Measurements from ENCODE around the gene FOXJ3. TPM values are rescaled to one million over a fixed set of nuclear protein-coding genes. Genes with fewer than 3 reads are reported as not detected.

Gene FOXJ3
- total and polyA plus RNA-seq, 9 donors, result 18.7 to 59.0 (median 49.4) TPM

DNA sequence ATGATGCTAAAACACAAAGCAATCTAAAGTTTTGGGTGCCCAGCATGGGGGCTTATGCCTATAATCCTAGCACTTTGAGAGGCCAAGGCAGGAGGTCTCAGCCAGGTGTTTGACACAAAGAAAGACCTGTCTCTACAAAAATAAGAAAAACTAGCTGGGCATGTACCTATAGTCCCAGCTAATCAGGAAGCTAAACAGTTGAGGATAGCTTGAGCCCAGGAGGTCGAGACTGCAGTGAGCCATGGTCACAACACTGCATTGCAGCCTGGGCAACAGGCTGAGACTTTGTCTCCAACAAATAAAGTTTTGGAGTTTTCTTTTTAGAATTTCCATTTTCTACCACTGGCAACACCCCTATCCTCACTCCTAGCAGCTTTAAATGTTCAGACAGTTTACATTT, 115.4 kb downstream of the FOXJ3 start:
- Histone ChIP-seq H3K4me3 (no peak overlapping the region), H3K9me3 (no peaks in the 10 kb centered on the region), H3K4me1 (ENCODE audit: insufficient read depth) (peaks cover 1% of the 10 kb centered on the region), H3K36me3 (no peaks in the 10 kb centered on the region), H3K27ac (no peak overlapping the region), H3K27me3 (no peaks in the 10 kb centered on the region)
- DNase-seq, result no peak
- intact Hi-C loops (cut with DNase I), result no loop called here
- TF ChIP-seq POLR2A (IDR thresholded peaks at IDR 0.05) (no peak), EP300 (IDR thresholded peaks at IDR 0.05) (no peak)
- TF ChIP-seq, protein P1, sequence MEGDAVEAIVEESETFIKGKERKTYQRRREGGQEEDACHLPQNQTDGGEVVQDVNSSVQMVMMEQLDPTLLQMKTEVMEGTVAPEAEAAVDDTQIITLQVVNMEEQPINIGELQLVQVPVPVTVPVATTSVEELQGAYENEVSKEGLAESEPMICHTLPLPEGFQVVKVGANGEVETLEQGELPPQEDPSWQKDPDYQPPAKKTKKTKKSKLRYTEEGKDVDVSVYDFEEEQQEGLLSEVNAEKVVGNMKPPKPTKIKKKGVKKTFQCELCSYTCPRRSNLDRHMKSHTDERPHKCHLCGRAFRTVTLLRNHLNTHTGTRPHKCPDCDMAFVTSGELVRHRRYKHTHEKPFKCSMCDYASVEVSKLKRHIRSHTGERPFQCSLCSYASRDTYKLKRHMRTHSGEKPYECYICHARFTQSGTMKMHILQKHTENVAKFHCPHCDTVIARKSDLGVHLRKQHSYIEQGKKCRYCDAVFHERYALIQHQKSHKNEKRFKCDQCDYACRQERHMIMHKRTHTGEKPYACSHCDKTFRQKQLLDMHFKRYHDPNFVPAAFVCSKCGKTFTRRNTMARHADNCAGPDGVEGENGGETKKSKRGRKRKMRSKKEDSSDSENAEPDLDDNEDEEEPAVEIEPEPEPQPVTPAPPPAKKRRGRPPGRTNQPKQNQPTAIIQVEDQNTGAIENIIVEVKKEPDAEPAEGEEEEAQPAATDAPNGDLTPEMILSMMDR (IDR thresholded peaks at IDR 0.05), result no peak
- 68 to 86% (median 84%) methylated on average over 1 of the region's 1 CpG for WGBS, 3 donors

DNA sequence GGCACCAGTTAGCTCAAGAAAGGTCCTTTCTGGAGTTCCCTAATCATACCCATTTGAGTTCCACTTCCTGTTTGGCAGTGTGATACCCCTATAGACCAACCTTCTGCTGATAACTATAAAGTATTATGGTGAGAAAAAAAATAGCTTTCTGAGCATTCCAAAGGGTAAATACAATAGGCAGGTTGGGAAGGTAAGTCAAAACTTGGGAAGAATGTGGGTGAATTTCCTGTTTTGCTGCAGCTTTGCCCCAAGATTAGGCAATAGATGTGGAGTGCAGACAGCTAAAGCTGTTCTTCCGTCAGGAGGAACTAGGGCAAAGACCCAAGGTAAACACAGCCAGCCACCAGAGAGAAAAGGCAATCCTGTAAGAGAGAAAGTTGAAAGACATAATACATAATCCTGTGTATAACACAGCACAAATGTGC, 120.6 kb downstream of the FOXJ3 start:
- Histone ChIP-seq H3K4me1 (ENCODE audit: insufficient read depth) (no peaks in the 10 kb centered on the region), H3K27me3 (no peaks in the 10 kb centered on the region), H3K4me3 (no peak overlapping the region), H3K27ac (no peak overlapping the region), H3K9me3 (no peaks in the 10 kb centered on the region), H3K36me3 (no peaks in the 10 kb centered on the region)
- intact Hi-C loops (cut with DNase I), result no loop called here
- TF ChIP-seq, protein P1 (IDR thresholded peaks at IDR 0.05), result no peak
- TF ChIP-seq POLR2A (IDR thresholded peaks at IDR 0.05), result no peak
- no peak for TF ChIP-seq EP300 (IDR thresholded peaks at IDR 0.05)
- DNase-seq, result no peak
- WGBS, 3 donors, result 14 to 39% (median 30%) methylated on average over 1 of the region's 1 CpG

DNA sequence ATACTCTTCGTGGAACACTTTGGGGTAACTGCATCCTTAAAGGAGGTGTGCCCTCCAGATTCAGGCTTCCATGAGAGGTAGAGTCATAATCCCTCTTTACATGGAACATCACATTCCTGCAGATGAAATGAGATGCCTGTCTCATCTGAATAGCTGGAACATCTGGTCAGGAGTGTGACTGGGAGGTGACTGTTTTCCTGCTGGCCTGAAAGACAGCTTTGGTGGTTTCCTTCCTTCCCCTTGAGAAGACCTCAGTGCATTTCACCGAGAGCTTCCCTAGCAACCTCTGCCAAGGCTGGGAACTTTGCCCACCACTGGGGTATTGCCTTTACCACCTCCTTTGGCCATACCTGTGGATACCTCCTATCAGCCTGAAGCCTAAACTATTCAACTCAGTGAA, 123.8 kb downstream of the FOXJ3 start:
- intact Hi-C loops (cut with DNase I), result no loop called here
- H3K4me1 ChIP-seq (ENCODE audit: insufficient read depth), result no peaks in the 10 kb centered on the region

DNA sequence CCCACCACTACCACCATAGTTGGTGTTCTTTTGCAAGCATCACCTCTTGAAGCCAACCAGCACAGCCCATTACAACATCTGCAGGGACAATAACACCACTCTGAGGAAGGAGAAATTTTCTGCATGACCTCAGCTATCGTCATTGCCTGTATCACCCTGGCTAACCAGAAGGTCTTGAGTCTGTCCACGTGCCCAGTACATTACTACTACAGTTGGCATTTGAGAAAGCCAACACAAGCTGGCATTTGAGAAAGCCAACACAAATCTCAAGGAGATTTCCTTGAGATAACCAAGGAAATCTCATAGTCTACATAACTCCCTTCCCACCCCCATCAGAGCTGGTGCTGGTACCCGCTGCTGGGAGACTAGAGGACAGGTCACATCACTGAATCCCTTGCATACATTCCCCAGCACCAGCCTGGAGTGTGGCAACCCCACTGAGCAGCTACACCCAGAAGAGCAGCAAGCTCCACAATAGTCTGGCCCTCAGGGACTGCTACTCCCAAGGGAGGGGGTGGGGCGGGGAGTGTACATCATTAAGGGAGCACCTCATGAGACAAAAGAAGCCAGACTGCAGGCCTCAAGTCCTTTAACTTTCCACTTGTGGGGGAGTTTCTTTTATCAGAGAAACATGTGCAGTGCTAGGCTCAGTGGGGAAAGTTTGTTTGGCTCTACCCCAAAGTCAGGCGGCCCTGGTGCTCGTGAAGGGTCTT, 124.5 kb downstream of the FOXJ3 start:
- no peaks in the 10 kb centered on the region for H3K27me3 ChIP-seq
- no peaks in the 10 kb centered on the region for H3K36me3 ChIP-seq
- WGBS, 3 donors, result 88 to 93% (median 91%) methylated on average over 6 of the region's 6 CpGs
- intact Hi-C loops (cut with DNase I), result no loop called here
- DNase-seq, result no peak
- H3K4me1 ChIP-seq (ENCODE audit: insufficient read depth), result no peaks in the 10 kb centered on the region
- H3K27ac ChIP-seq, result no peak overlapping the region
- H3K9me3 ChIP-seq, result no peaks in the 10 kb centered on the region
- no peak overlapping the region for H3K4me3 ChIP-seq
- TF ChIP-seq EP300 (IDR thresholded peaks at IDR 0.05) (no peak), POLR2A (IDR thresholded peaks at IDR 0.05) (no peak)
- TF ChIP-seq, protein P1 (IDR thresholded peaks at IDR 0.05), result no peak

More for the DNA sequence above, 123.8 kb downstream of the FOXJ3 start:
- H3K27me3 ChIP-seq, result no peaks in the 10 kb centered on the region
- no peaks in the 10 kb centered on the region for H3K36me3 ChIP-seq
- H3K4me3 ChIP-seq, result no peak overlapping the region
- H3K27ac ChIP-seq, result no peak overlapping the region
- TF ChIP-seq POLR2A (IDR thresholded peaks at IDR 0.05) (no peak), EP300 (IDR thresholded peaks at IDR 0.05) (no peak)
- TF ChIP-seq, protein P1 (IDR thresholded peaks at IDR 0.05), result no peak
- WGBS, 3 donors, result 87 to 94% (median 91%) methylated on average over 2 of the region's 2 CpGs
- no peak for DNase-seq
- H3K9me3 ChIP-seq, result no peaks in the 10 kb centered on the region
